HepG2 (cell line): ENCODE measurements around the gene SPNS2. TPM values are rescaled to one million over a fixed set of nuclear protein-coding genes. Genes with fewer than 3 reads are reported as not detected.

Source experiments
- ATAC-seq: fragments of 200-7000 bp; cut with Tn5 transposase; 3 replicates; pipeline ENCODE4 v1.9.1; 2020; ENCODE audit warnings: mild to moderate bottlenecking, moderate library complexity
- BruUV-seq: library from RNA; stranded (reverse); fragments of 400-500 nt; replicated peaks from 2 replicates; lab custom pipeline; 2021; lab: Mats Ljungman, UMichigan
- CTCF ChIA-PET: fragments of 300-600 bp; formaldehyde crosslinking; extraction: SDS; loops from one replicate; lab custom pipeline; 2021; ENCODE audit warnings: low total read pairs, inconsistent platforms, low intra/inter-chr PET ratio; lab: Yijun Ruan, JAX
- POLR2A ChIA-PET: fragments of 350-600 bp; sonication (Branson Sonifier 250); formaldehyde crosslinking; loops from one replicate; lab custom pipeline; 2020; ENCODE audit warnings: antibody characterized with exemption, inconsistent platforms; lab: Yijun Ruan, JAX
- DNase-seq: peaks from one replicate; pipeline ENCODE4 v3.0.0-alpha.2; 2015; ENCODE audit warnings: low spot score
- FAIRE-seq: peaks from 3 replicates; lab custom pipeline; 2011; peaks lifted over from hg19 to GRCh38; lab: Jason Lieb, UNC
- H2AFZ ChIP-seq: one replicate; pipeline ENCODE4 v1.6.1; 2011; ENCODE audit warnings: low read length, inconsistent platforms
- H3K27ac ChIP-seq: fragments of 300-600 bp; 3 replicates; pipeline ENCODE4 v1.8.0; 2011; ENCODE audit warnings: mixed run types, mild to moderate bottlenecking, mixed read lengths, low read length, inconsistent platforms; ENCODE audit not compliant: insufficient read depth; ENCODE audit errors: extremely low read length
- H3K27me3 ChIP-seq, 2 experiments: fragments of 200-600 bp in 1 of 2; 2 replicates in 1 of 2; 3 replicates in 1 of 2; pipeline versions ENCODE4 v1.6.0 to v1.8.0; 2011; ENCODE audit warnings: low read length in 2 of 2, mild to moderate bottlenecking in 2 of 2, moderate library complexity in 2 of 2, inconsistent platforms in 1 of 2; ENCODE audit not compliant: insufficient read depth in 2 of 2, control insufficient read depth in 1 of 2
- H3K36me3 ChIP-seq, 2 experiments: fragments of 200-600 bp in 1 of 2; replicated peaks in 1 of 2; 2 replicates in 1 of 2; 3 replicates in 1 of 2; pipeline versions ENCODE4 v1.5.1 to v1.8.0; 2011; ENCODE audit warnings: low read length in 2 of 2, inconsistent platforms in 1 of 2; ENCODE audit not compliant: insufficient read depth in 2 of 2, control insufficient read depth in 1 of 2
- H3K4me1 ChIP-seq: 2 replicates; pipeline ENCODE4 v1.5.1; 2012; ENCODE audit warnings: low read length, inconsistent platforms; ENCODE audit not compliant: insufficient read depth
- H3K4me2 ChIP-seq: 2 replicates; pipeline ENCODE4 v1.6.0; 2011; ENCODE audit warnings: low read depth, low read length, inconsistent platforms
- H3K4me3 ChIP-seq, 3 experiments: fragments of 200-600 bp in 1 of 3; sonication (generic), shearing (Covaris generic) in 1 of 3; replicated peaks in 1 of 3; 2 replicates each; pipeline ENCODE4 v1.5.1; 2011 to 2016; ENCODE audit warnings: low read length in 3 of 3, inconsistent platforms in 2 of 3, low read depth in 2 of 3, mild to moderate bottlenecking in 2 of 3, control low read depth in 1 of 3, mixed read lengths in 1 of 3; ENCODE audit not compliant: insufficient read depth in 1 of 3
- H3K79me2 ChIP-seq: one replicate; pipeline ENCODE4 v1.6.1; 2011; ENCODE audit warnings: low read length, inconsistent platforms; ENCODE audit not compliant: insufficient read depth
- H3K9ac ChIP-seq: 2 replicates; pipeline ENCODE4 v1.6.0; 2011; ENCODE audit warnings: mild to moderate bottlenecking, low read depth, low read length, inconsistent platforms; ENCODE audit not compliant: insufficient read depth
- H3K9me3 ChIP-seq: 2 replicates; pipeline ENCODE4 v1.5.1; 2012; ENCODE audit warnings: mild to moderate bottlenecking, low read length
- H4K20me1 ChIP-seq: 2 replicates; pipeline ENCODE4 v1.6.0; 2011; ENCODE audit warnings: inconsistent platforms, mild to moderate bottlenecking, low read length, moderate library complexity; ENCODE audit not compliant: insufficient read depth
- ATF3 ChIP-seq: sonication (generic); formaldehyde crosslinking; IDR thresholded peaks from 2 replicates; pipeline ENCODE4 v1.4.0; 2020; ENCODE audit warnings: missing genetic modification reagents
- ATF6 ChIP-seq: sonication (generic); formaldehyde crosslinking; conservative IDR thresholded peaks from 2 replicates; pipeline ENCODE4 v1.4.0; 2020; ENCODE audit warnings: missing genetic modification reagents
- CENPT ChIP-seq: sonication (generic); formaldehyde crosslinking; IDR thresholded peaks from 2 replicates; pipeline ENCODE4 v1.8.0; 2022; ENCODE audit warnings: low read depth, mild to moderate bottlenecking, moderate library complexity, missing genetic modification reagents
- FOXP4 ChIP-seq: sonication (generic); formaldehyde crosslinking; IDR thresholded peaks from 2 replicates; pipeline ENCODE4 v1.4.0; 2020; ENCODE audit warnings: missing genetic modification reagents
- LRRFIP1 ChIP-seq: sonication (generic); formaldehyde crosslinking; conservative IDR thresholded peaks from 2 replicates; pipeline ENCODE4 v1.4.0; 2020; ENCODE audit warnings: missing genetic modification reagents
- PRPF4 ChIP-seq: fragments of 200-400 bp; formaldehyde crosslinking; IDR thresholded peaks from 2 replicates; pipeline ENCODE4 v1.6.1; 2016; ENCODE audit warnings: low read length, low read depth; ENCODE audit not compliant: poor library complexity, severe bottlenecking
- RXRA ChIP-seq: sonication (generic); formaldehyde crosslinking; IDR thresholded peaks from 2 replicates; pipeline ENCODE4 v1.5.1; 2020; ENCODE audit warnings: missing genetic modification reagents
- SP140L ChIP-seq: sonication (generic); formaldehyde crosslinking; IDR thresholded peaks from 2 replicates; pipeline ENCODE4 v1.4.0; 2020; ENCODE audit warnings: missing genetic modification reagents, borderline replicate concordance
- TEF ChIP-seq: sonication (generic); formaldehyde crosslinking; IDR thresholded peaks from 2 replicates; pipeline ENCODE4 v1.5.0; 2020; ENCODE audit warnings: missing genetic modification reagents
- ZNF17 ChIP-seq: sonication (generic); formaldehyde crosslinking; IDR thresholded peaks from 2 replicates; pipeline ENCODE4 v1.5.0; 2020; ENCODE audit warnings: mild to moderate bottlenecking, missing genetic modification reagents
- ZNF776 ChIP-seq: sonication (generic); formaldehyde crosslinking; IDR thresholded peaks from 2 replicates; pipeline ENCODE4 v1.4.0; 2020; ENCODE audit warnings: mild to moderate bottlenecking, missing genetic modification reagents
- WGBS: methylation state at CpG from one replicate; pipeline ENCODE4 v1.1.6; 2017; ENCODE audit warnings: low lambda C conversion rate; 5-methylcytosine and 5-hydroxymethylcytosine counted together
- in situ Hi-C: cut with HindIII; loops from 2 replicates; pipeline ENCODE4 v1.10.0; 2017; ENCODE audit warnings: low pct_unique_long_range_greater_than_20kb; ENCODE audit not compliant: extremely low pct_ligation_motif_present
- intact Hi-C: fragments of 100-400 bp; cut with micrococcal nuclease; formaldehyde crosslinking; loops from one replicate; pipeline ENCODE4 v1.10.0; 2022; ENCODE audit not compliant: unreplicated experiment
- polyA plus RNA-seq, 8 experiments: library from polyadenylated mRNA; depleted of rRNA in 3 of 8; stranded (reverse) in 7 of 8; unstranded in 1 of 8; fragments of >200 nt; fragmentation: Illumina TruSeq in 4 of 8; extraction: Trizol in 4 of 8; gene quantifications; 2 replicates each; pipeline versions ENCODE4 v1.2.1 to v1.2.3, GENCODE V29; 2011 to 2016; ENCODE audit warnings: low read depth in 4 of 8, missing spikeins in 1 of 8, mixed read lengths in 1 of 8; ENCODE audit not compliant: insufficient read depth in 1 of 8
- total RNA-seq, 5 experiments: library from RNA; depleted of rRNA; stranded (reverse); fragments of >200 nt; fragmentation: Illumina TruSeq; extraction: Trizol; gene quantifications; 2 replicates each; pipeline ENCODE4 v1.2.3, GENCODE V29; 2016; ENCODE audit warnings: low read depth in 1 of 5

The SPNS2 gene
- total and polyA plus RNA-seq, 2 of the 13 experiments (the other 11 are each of a cell fraction or from before 2014, with no cell fraction given): 0.01 TPM; not detected in 1

GRCh38 chr17:4490109-4490591 is 8.5 kb upstream of the SPNS2 start:
- no peak for FAIRE-seq
- BruUV-seq: no TSS peak
- H3K9me3 ChIP-seq: no peaks in the 10 kb centered on the region
- no peaks in the 10 kb centered on the region for H3K36me3 ChIP-seq
- POLR2A ChIA-PET: no interaction called here
- H3K4me1 ChIP-seq: no peaks in the 10 kb centered on the region
- no peak overlapping the region for H3K4me2 ChIP-seq
- H3K27ac ChIP-seq: no peak overlapping the region
- no peaks in the 10 kb centered on the region for H4K20me1 ChIP-seq
- no peak for DNase-seq
- CTCF ChIA-PET: no interaction called here
- H2AFZ ChIP-seq: no peak overlapping the region
- no peaks in the 10 kb centered on the region for H3K79me2 ChIP-seq
- 10% methylated on average over 9 of the region's 9 CpGs for WGBS
- no peak overlapping the region for H3K9ac ChIP-seq
- in situ Hi-C loops (no loop called here), intact Hi-C loops (no loop called here)
- H3K4me3 ChIP-seq: no peak overlapping the region
- no peak for ATAC-seq
- H3K27me3 ChIP-seq: peaks cover 4 to 18% of the 10 kb centered on the region in 2 experiments; a peak in 4 of 5 replicates
- TF ChIP-seq TEF (CRISPR knock-in tag): no peak
- TF ChIP-seq LRRFIP1 (CRISPR knock-in tag): no peak
- no peak for TF ChIP-seq ZNF17 (CRISPR knock-in tag)
- TF ChIP-seq ZNF776: no peak
- no peak for TF ChIP-seq PRPF4
- TF ChIP-seq ATF3 (CRISPR knock-in tag): no peak
- TF ChIP-seq ATF6 (CRISPR knock-in tag): no peak
- TF ChIP-seq CENPT (CRISPR knock-in tag): no peak
- TF ChIP-seq RXRA (CRISPR knock-in tag): no peak
- TF ChIP-seq SP140L: no peak
- TF ChIP-seq FOXP4 (CRISPR knock-in tag): no peak
